Effector CD8-positive, alpha-beta T cell (primary cell): ENCODE data around the gene HMBS.
A peak's percentile ranks its signal among the peaks of the same experiment; 100 is the strongest.
"Not testable (repeated sequence)": the region's sequence is repeated elsewhere in the genome, so short reads cannot be mapped to it uniquely, and the experiment has no call there.

Experiments used
- DNase-seq: peaks from one replicate; lab custom pipeline; 2025; lab: John Stamatoyannopoulos, UW

Gene HMBS

DNA sequence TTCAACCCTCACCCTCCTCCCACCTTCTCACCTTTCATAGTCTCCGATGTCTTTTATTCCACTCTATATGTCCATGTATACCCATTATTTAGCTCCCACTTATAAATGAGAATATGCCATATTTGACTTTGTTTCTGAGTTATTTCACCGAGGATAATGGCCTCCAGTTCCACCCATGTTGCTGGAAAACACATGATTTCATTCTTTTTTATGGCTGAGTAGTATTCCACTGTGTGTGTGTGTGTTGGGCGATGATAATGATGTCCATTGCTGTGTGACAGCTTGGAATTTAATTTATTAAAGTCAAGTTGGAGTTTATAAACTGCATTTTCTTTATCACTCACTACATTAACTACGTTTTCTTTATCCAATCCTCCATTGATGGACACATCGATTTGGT, 33.5 kb downstream of the HMBS start:
- no peak for DNase-seq

DNA sequence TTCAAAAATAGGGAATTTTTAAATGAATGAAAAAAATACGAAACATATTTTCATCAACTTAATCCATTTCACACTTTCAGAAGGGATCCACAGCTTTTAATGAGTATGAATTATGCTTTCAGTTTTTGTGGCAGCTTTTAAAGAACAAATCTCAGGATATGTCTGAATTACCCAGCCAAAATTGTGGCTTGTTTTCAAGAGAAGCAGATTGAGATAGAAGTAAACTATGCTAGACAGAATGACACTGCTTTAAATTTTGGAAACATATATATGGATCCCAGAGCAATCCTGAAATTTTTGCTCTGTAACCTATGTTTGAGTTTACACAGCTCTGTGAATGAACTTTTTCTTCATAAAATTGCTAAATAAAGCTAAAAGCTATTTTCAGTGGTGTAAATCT, 34.3 kb downstream of the HMBS start:
- no peak for DNase-seq

DNA sequence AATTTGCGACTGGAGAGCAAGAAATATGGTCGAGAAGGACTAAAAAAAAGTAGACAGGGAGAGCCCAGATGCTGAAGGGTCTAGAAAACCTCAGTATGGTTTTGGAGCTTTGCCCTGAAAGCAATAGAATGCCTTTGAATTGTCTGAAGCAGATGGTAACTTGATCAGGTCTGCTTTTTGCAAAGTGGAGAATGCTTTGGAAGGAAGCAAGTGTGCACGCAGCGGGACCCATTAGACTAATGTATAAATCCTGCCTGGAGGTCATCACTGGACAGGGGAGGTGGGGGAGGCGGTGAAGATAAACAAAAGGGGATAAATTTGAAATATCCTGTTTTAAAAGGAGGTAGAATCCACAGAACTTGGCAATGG, 35.9 kb downstream of the HMBS start:
- DNase-seq = no peak

DNA sequence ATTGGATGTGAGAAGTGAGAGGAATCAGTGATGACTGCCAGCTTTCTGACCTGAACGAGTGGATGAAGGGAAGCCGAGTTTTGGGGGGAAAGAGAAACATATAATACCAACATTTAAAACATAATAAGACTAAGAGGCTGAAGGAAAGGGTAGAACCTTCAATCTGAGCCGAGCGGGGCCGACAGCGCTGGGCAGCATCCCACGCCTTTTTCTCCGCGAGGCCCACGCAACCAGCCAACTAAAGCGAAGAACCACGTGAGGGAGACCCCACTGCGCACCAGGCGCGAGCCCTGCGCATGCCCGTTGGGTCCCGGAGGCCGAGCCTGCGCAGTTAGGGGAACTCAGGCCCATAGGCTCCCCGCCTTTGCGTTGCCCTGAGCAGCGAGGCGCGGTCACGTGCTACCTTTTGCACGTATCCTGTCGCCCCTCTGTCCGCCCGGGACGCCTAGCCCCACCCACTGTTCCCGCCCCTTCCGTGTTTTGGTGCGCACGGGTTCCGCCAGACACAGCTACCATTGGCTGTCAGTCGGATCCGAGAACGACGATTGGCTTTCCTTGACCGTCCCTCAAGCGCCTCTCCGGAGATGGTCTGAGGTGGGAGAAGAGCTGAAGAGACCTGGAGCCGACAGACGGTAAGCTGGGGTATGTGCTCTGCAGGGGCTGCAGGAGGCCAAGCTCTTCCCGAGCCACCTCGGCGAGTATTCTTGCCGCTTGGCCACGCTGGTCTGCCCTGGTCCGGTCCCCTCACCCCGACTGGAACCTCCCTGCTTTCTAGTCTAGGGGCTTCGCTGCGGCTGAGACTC, 36.5 kb downstream of the HMBS start, which contains the start of gene HINFP:
Gene HINFP, plus strand, starts transcription at position 573 of the 803 bp plus-strand sequence. CDS start 5,365 bp downstream, outside the sequence.
- DNase-seq = peak; percentile 99

DNA sequence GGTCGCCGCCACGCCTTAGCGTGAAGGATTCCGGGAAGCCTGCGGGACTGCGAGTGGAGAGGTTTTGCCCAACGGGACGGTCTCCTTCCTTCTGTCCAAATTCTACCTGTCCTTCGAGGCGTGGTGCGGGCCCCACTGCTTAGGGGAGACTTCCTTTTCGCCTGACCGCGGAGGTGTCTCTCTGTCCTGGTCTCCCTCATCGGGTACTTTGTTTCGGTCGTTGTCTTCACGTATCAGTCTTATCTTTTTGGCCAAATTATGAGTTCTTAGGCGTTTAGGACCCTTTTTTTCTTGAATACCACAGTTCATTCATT, 37.1 kb downstream of the HMBS start:
- DNase-seq = no peak

DNA sequence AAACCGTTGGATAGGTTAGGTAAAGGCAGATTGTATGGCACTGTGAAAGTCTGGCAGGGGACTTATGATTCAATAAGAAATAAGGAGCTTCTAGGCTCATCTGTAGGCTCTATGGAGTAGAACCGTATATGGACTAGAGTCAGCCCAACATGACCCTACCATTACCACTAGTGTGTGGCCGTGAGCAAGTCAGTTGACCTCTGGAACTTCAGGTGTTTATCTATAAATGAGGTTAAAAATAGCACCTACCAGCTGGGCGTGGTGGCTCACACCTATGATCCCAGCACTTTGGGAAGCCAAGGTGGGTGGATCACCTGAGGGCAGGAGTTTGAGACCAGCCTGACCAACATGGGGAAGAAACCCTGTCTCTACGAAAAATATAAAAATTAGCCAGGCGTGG, 41.1 kb downstream of the HMBS start:
- DNase-seq = no peak

DNA sequence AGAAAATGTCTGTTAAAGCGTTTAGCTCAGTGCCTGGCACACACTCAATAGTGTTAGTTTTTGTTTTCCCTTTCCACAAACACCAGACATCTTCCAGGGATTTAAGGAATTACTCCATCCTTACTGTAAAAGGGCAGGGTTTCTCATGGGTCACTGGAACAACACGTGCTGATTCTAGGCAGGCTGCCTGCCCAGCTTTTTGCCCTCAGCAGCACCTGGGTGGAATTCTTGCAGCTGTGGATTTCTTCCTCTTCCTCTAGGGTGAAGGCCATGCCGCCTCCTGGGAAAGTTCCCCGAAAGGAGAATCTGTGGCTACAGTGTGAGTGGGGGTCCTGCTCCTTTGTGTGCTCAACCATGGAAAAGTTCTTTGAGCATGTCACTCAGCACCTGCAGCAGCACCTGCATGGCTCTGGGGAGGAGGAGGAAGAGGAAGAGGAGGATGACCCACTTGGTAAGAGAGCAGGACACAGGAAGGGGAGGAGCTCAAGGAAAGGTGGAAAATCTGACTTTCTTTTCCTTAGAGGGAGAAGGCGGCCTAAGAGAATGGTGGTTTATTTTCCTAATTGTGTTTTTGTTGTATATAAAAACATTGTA, 42.1 kb downstream of the HMBS start:
- no peak for DNase-seq

DNA sequence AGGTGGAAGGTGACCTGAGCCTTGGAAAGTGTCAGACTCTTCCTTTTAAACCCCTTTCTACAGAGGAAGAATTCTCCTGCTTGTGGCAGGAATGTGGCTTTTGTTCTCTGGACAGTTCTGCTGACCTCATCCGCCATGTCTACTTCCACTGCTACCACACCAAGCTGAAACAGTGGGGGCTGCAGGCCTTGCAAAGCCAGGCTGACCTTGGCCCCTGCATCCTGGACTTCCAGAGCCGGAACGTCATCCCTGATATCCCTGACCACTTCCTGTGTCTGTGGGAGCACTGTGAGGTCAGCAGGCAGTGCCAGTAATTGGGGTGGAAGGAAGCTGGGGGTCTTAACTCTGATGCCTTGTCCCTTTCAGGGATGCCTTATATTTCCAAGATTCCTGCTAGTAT, 46.0 kb downstream of the HMBS start:
- no peak for DNase-seq

DNA sequence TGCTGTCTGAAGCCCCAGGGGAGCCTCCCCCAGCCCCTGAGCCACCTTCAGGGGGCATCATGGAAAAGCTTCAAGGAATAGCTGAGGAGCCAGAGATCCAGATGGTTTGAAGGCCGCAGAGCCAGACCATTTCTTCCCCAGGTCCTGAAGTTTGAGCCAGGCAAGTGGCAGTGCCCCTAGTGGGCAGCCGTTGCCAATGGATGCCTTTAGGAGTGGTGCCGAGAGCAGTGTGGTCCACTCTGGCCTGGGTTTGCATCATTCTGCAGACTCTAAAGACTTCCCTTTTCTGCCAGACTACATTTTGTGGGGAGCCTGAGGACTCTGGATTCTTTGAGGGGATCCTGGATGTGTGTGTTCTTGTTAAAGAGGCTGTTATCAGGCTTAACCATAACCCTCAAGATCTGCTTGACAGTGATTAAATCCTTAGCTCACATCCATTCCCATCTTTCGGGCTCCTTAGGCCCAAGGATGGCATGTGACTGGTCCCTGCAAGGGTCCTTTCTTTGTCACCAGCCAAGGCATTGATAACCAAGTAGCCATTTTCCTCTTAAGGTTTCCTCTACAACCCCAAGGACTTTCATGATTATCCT, 49.8 kb downstream of the HMBS start:
- no peak for DNase-seq

DNA sequence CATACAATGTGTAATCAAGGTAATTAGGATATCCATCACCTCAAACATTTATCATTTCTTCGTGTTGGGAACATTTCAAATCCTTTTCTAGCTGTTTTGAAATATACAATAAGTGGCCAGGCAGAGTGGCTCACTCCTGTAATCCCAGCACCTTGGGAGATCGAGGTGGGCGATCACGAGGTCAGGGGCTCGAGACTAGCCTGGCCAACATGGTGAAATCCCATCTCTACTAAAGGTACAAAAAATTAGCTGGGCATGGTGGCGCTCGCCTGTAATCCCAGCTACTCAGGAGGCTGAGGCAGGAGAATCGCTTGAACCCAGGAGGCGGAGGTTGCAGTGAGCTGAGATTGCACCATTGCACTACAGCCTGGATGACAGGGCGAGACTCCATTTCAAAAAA, 54.6 kb downstream of the HMBS start:
- not testable (repeated sequence) for DNase-seq
